NCI-H2081 (cell line): Measurements from ENCODE around the gene CHKB.

Experiments used
- DNase-seq, 2 experiments: peaks; one replicate each; lab custom pipeline; 2025; lab: John Stamatoyannopoulos, UW

CHKB gene

GRCh38 chr22:50529416-50529896 is 53.2 kb downstream of the CHKB start:
- no peak for DNase-seq
